Suprapubic skin (tissue), 4 donors: ENCODE results near the gene RBM19.

Experiments
- EP300 ChIP-seq: sonication (generic); formaldehyde crosslinking; IDR thresholded peaks from one replicate; pipeline ENCODE4 v1.6.1; 2017; ENCODE audit warnings: antibody characterized with exemption
- POLR2A ChIP-seq, 2 donors: fragments of 450-650 bp; IDR thresholded peaks; one replicate each; pipeline ENCODE4 v1.6.1; 2017; ENCODE audit warnings: antibody characterized with exemption in 2 of 2, mild to moderate bottlenecking in 2 of 2, moderate library complexity in 2 of 2
- POLR2AphosphoS5 ChIP-seq, 3 donors: sonication (generic); formaldehyde crosslinking; IDR thresholded peaks; one replicate each; pipeline ENCODE4 v1.6.1; 2017; ENCODE audit warnings: antibody characterized with exemption in 3 of 3
- TF ChIP-seq, protein P1 (sequence below), 2 donors: fragments of 200-600 bp in 1 of 2; fragments of 450-650 bp in 1 of 2; sonication (generic) in 1 of 2; IDR thresholded peaks; one replicate each; pipeline ENCODE4 v1.5.1; 2016 to 2019; ENCODE audit warnings: antibody characterized with exemption in 2 of 2, mild to moderate bottlenecking in 1 of 2, moderate library complexity in 1 of 2

GRCh38 chr12:113827539-113828114, 138.5 kb downstream of the RBM19 start:
- TF ChIP-seq POLR2A (IDR thresholded peaks at IDR 0.05) = no peak
- TF ChIP-seq, protein P1, sequence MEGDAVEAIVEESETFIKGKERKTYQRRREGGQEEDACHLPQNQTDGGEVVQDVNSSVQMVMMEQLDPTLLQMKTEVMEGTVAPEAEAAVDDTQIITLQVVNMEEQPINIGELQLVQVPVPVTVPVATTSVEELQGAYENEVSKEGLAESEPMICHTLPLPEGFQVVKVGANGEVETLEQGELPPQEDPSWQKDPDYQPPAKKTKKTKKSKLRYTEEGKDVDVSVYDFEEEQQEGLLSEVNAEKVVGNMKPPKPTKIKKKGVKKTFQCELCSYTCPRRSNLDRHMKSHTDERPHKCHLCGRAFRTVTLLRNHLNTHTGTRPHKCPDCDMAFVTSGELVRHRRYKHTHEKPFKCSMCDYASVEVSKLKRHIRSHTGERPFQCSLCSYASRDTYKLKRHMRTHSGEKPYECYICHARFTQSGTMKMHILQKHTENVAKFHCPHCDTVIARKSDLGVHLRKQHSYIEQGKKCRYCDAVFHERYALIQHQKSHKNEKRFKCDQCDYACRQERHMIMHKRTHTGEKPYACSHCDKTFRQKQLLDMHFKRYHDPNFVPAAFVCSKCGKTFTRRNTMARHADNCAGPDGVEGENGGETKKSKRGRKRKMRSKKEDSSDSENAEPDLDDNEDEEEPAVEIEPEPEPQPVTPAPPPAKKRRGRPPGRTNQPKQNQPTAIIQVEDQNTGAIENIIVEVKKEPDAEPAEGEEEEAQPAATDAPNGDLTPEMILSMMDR (IDR thresholded peaks at IDR 0.05) = no peak
- TF ChIP-seq POLR2AphosphoS5 (IDR thresholded peaks at IDR 0.05) = no peak
- TF ChIP-seq EP300 = no peak
